Loucy (cell line): ENCODE data around the gene HNRNPUL2.

Source experiments
- H2AFZ ChIP-seq: fragments of 200-600 bp; sonication (generic); 2 replicates; pipeline ENCODE4 v1.6.0; 2016; ENCODE audit warnings: antibody characterized with exemption, mild to moderate bottlenecking, low read length, moderate library complexity
- H3F3A ChIP-seq: fragments of 200-600 bp; 2 replicates; pipeline ENCODE4 v1.6.0; 2016; ENCODE audit warnings: antibody characterized with exemption, low read depth, mild to moderate bottlenecking
- H3K27me3 ChIP-seq: fragments of 200-600 bp; sonication (generic); 2 replicates; pipeline ENCODE4 v1.6.1; 2014; ENCODE audit warnings: low read length, mild to moderate bottlenecking; ENCODE audit not compliant: insufficient read depth, poor library complexity, severe bottlenecking
- H3K36me3 ChIP-seq: fragments of 200-600 bp; sonication (generic); 2 replicates; pipeline ENCODE4 v1.6.1; 2016; ENCODE audit warnings: low read length; ENCODE audit not compliant: insufficient read depth
- H3K4me1 ChIP-seq: fragments of 200-600 bp; sonication (generic); 2 replicates; pipeline ENCODE4 v1.5.1; 2014; ENCODE audit warnings: low read length, mild to moderate bottlenecking; ENCODE audit not compliant: insufficient read depth, poor library complexity, severe bottlenecking
- H3K4me2 ChIP-seq: fragments of 200-600 bp; sonication (generic); 2 replicates; pipeline ENCODE4 v1.6.0; 2014; ENCODE audit warnings: antibody characterized with exemption, low read length, low read depth, mild to moderate bottlenecking; ENCODE audit not compliant: poor library complexity, severe bottlenecking
- H3K4me3 ChIP-seq: fragments of 200-600 bp; sonication (generic); 2 replicates; pipeline ENCODE4 v1.5.1; 2014; ENCODE audit warnings: low read length, mild to moderate bottlenecking, mixed read lengths; ENCODE audit not compliant: poor library complexity, severe bottlenecking
- H3K79me2 ChIP-seq: fragments of 200-600 bp; sonication (generic); 2 replicates; pipeline ENCODE4 v1.6.1; 2014; ENCODE audit warnings: low read length; ENCODE audit not compliant: insufficient read depth
- H3K9ac ChIP-seq: fragments of 200-600 bp; sonication (generic); 2 replicates; pipeline ENCODE4 v1.6.0; 2014; ENCODE audit warnings: mild to moderate bottlenecking, low read depth, low read length, moderate library complexity; ENCODE audit not compliant: poor library complexity, severe bottlenecking
- H3K9me2 ChIP-seq: fragments of 200-600 bp; sonication (generic); replicated peaks from 2 replicates; pipeline ENCODE4 v1.6.1; 2016; ENCODE audit warnings: low read depth, low read length, mixed read lengths
- H3K9me3 ChIP-seq: fragments of 200-600 bp; sonication (generic); 2 replicates; pipeline ENCODE4 v1.6.1; 2014; ENCODE audit warnings: mild to moderate bottlenecking, antibody characterized with exemption, low read length, low read depth; ENCODE audit not compliant: insufficient read depth
- H4K20me1 ChIP-seq: fragments of 200-600 bp; sonication (generic); 2 replicates; pipeline ENCODE4 v1.6.0; 2014; ENCODE audit warnings: antibody characterized with exemption, low read length, mild to moderate bottlenecking; ENCODE audit not compliant: insufficient read depth, poor library complexity, severe bottlenecking
- EZH2phosphoT487 ChIP-seq: fragments of 200-600 bp; IDR thresholded peaks from 2 replicates; pipeline ENCODE4 v1.6.1; 2018; ENCODE audit warnings: antibody characterized with exemption, mild to moderate bottlenecking, moderate library complexity, borderline replicate concordance
- TF ChIP-seq, protein P1 (sequence below): fragments of 200-600 bp; sonication (generic); conservative IDR thresholded peaks from 2 replicates; pipeline ENCODE4 v1.5.1; 2014; ENCODE audit warnings: mild to moderate bottlenecking, antibody characterized with exemption, low read length

HNRNPUL2 gene

DNA sequence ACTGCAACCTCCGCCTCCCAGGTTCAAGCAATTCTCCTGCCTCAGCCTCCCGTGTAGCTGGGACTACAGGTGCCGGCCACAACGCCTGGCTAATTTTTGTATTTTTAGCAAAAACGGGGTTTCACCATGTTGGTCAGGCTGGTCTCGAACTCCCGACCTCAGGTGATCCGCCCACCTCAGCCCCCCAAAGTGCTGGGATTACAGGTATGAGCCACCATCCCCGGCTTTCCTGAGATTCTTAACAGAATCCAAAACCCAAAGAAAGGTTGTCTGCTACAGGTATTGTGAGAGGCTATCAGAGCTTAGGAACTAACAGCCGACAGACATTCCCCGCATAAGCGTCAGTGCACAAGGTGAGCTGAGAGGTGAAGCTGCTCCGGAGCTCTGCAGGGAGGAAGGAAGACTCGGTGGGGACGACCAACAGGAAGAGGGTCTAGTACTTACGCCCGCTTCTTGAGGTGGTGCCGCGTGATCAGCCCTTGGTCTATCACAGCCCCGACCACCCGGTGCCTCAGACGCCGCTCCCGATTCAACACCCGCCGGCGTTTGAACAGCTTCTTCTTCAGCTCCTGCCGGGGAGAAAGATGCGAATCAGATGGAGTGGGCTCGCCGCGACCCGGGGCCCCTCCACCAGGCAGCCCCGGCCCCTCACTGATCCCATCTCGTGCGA lies 62.7 kb downstream of the HNRNPUL2 start:
- peak overlapping the region; percentile 95 for H2AFZ ChIP-seq
- H3K36me3 ChIP-seq = peaks cover 5% of the 10 kb centered on the region; the same call in 1 of the 2 replicates
- H3K4me1 ChIP-seq = peaks cover 28% of the 10 kb centered on the region
- TF ChIP-seq EZH2phosphoT487 = no peak
- TF ChIP-seq, protein P1, sequence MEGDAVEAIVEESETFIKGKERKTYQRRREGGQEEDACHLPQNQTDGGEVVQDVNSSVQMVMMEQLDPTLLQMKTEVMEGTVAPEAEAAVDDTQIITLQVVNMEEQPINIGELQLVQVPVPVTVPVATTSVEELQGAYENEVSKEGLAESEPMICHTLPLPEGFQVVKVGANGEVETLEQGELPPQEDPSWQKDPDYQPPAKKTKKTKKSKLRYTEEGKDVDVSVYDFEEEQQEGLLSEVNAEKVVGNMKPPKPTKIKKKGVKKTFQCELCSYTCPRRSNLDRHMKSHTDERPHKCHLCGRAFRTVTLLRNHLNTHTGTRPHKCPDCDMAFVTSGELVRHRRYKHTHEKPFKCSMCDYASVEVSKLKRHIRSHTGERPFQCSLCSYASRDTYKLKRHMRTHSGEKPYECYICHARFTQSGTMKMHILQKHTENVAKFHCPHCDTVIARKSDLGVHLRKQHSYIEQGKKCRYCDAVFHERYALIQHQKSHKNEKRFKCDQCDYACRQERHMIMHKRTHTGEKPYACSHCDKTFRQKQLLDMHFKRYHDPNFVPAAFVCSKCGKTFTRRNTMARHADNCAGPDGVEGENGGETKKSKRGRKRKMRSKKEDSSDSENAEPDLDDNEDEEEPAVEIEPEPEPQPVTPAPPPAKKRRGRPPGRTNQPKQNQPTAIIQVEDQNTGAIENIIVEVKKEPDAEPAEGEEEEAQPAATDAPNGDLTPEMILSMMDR = no peak
- H3K4me2 ChIP-seq = peak overlapping the region; percentile 79
- no peaks in the 10 kb centered on the region for H3K27me3 ChIP-seq
- H3K9me2 ChIP-seq = no peaks in the 10 kb centered on the region
- peaks cover 52% of the 10 kb centered on the region for H3K79me2 ChIP-seq
- peak overlapping the region; percentile 89 for H3K9ac ChIP-seq
- H3F3A ChIP-seq = 0 out of 2 replicates have a peak, but pooled peaks cover 9% of the 10 kb centered on the region
- peaks cover 20% of the 10 kb centered on the region for H4K20me1 ChIP-seq
- H3K9me3 ChIP-seq = no peaks in the 10 kb centered on the region
- H3K4me3 ChIP-seq = peak overlapping the region; percentile 98
